Measurements from ENCODE around the gene PNCK.
"Not testable (repeated sequence)": the region's sequence is repeated elsewhere in the genome, so short reads cannot be mapped to it uniquely, and the experiment has no call there.

Gene PNCK

GRCh38 chrX:153697924-153698865 is 24.6 kb upstream of the PNCK start:
- no peak for DNase-seq

DNA sequence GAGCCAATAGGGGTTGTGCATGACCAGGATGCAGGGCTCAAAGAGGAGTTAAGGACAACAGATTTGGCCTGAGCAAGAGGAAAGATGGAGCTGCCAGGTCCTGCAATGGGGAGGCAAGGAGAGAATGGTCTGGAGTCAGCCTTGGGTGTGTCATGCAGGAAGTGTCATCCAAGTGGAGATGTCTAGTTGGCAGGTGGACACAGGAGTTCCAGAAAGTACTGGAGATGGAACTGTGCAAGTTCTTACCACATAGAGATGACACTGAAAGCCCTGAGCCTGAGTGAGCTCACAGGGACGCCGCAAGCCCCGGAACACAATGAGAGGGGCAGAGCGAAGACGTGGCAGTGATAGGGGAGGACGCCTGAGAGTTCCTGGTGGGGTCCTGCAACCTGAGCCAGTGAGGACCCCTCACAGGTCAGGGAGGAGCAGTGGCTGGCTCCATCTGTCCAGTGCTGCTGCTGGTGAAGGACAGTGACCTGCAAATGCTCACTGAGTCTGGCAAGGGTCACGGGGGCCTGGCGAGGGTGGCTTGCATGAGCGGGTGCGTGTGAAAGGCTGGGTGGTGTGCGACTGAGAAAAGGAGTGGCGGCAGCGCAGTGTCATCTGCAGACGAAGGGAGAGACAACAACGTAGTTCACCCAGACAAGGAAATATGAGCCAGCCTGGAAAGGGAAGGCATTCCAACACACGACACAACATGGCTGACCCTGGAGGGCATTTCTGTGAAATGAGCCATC is 23.5 kb upstream of the PNCK start:
- not testable (repeated sequence) for DNase-seq

- DNase-seq = not testable (repeated sequence)
These were observed 22.9 kb upstream of the PNCK start for GRCh38 chrX:153696538-153696937.

DNA sequence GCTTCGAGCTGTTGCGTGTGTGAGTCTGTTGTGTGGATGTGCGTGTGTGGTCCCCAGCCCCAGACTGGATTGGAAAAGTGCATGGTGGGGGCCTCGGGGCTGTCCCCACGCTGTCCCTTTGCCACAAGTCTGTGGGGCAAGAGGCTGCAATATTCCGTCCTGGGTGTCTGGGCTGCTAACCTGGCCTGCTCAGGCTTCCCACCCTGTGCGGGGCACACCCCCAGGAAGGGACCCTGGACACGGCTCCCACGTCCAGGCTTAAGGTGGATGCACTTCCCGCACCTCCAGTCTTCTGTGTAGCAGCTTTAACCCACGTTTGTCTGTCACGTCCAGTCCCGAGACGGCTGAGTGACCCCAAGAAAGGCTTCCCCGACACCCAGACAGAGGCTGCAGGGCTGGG is 22.5 kb upstream of the PNCK start:
- no peak for DNase-seq

- no peak for DNase-seq
These were observed 21.2 kb upstream of the PNCK start for GRCh38 chrX:153694687-153695270.

- DNase-seq = not testable (repeated sequence)
These were observed 20.6 kb upstream of the PNCK start for GRCh38 chrX:153694256-153694655.

GRCh38 chrX:153693216-153694086 is 19.8 kb upstream of the PNCK start:
- DNase-seq = no peak

DNA sequence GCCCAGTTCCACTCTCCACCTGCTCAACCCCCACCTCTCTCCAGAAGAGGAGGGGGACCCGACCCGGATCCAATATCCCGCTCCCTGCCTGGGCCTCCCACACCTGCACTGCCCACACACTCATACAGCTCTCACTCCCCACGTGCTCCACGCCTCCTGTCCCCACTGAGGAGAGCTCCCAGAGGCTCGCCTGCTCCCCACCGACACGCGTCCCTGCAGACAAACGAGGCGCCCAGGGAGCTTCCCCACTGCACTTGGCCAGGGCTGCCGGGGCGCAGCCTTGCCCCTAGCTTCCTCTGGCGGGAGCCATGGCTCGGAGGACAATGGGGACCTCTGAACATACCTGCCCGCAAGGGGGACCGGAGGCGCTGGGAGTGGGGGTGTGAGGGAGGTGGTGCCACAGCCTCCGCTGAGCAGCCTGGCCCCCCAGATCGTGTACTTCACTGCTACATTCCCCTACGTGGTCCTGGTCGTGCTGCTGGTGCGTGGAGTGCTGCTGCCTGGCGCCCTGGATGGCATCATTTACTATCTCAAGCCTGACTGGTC is 19.1 kb upstream of the PNCK start:
- DNase-seq = no peak

DNA sequence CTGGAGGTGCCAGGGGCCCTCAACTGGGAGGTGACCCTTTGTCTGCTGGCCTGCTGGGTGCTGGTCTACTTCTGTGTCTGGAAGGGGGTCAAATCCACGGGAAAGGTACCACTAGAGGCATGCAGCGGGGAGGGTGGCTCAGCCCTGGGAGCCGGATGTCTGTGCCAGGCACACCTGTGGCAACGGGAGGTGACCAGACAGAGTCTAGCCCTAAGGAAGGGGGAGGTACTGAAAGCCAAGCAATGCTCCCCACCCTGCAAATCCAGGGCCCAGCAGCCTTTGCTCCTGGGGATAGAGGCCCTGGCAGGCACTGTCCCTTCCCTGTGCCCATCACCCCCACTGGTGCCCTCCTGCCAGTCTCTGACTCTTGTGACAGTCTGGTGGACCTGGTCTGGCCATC is 18.4 kb upstream of the PNCK start:
- DNase-seq = no peak

DNA sequence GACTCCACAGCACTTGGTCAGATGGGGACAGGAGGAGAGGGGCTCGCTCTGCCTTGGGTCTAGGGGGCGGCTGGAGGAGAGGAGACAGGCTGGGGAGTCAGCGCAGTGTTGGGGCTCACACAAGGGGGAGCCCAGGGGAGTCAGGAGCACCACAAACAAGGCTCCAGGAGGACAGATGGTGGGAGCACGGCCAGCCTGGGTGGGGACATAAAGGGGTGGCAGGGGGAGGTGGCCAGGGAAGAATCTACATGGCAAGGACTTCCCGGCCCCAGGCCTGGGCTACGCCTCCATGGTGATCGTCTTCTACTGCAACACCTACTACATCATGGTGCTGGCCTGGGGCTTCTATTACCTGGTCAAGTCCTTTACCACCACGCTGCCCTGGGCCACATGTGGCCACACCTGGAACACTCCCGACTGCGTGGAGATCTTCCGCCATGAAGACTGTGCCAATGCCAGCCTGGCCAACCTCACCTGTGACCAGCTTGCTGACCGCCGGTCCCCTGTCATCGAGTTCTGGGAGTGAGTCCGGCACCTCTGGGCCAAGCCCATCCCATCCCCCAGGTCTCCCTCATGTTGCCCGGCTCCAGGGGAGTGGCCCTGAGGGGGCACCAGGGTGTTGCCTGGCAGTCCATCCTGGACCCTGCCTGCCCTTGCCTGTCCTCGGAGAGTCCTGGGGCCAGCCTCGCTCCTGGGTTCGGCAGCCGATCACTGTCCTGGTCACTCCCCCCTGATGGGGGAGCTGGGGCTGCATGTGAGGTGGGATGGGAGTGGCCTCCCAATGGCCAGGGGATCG is 17.6 kb upstream of the PNCK start:
- DNase-seq = not testable (repeated sequence)

- DNase-seq = no peak
These were observed 16.9 kb upstream of the PNCK start for GRCh38 chrX:153690466-153690865.

GRCh38 chrX:153689654-153690465 is 16.2 kb upstream of the PNCK start:
- no peak for DNase-seq

DNA sequence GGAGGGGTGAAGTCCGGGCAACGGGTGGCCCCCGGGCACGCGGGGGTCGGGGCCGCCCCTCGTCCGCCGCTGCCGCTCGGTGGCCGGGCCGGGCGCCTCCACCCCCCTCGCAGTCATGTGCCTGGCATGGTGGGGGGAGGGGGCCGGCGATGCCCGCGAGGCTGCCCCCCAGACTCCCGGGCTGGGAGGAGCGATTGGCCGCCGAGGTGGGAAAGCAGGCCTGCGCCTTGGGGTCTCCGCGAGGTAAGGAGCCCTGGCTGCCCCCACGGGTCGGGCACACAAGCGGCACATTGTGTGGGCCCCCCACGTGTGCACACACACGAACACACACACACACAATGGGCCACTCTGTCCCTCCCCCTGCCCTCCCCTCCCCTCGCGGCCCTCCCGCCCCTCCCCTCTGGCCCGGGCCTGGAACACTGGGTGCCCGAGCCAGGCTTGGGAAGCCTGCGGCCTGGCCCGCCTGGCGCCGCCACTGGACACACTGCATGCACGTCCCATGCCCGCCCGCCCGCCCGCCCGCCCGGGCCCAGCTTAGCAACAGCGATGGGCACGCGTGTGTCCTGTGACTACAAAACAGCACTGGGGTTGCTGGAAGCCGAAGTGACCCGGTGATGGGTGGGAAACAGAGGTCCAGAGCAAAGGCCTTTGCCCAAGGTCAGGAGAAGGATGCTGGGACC is 15.4 kb upstream of the PNCK start:
- no peak for DNase-seq

DNA sequence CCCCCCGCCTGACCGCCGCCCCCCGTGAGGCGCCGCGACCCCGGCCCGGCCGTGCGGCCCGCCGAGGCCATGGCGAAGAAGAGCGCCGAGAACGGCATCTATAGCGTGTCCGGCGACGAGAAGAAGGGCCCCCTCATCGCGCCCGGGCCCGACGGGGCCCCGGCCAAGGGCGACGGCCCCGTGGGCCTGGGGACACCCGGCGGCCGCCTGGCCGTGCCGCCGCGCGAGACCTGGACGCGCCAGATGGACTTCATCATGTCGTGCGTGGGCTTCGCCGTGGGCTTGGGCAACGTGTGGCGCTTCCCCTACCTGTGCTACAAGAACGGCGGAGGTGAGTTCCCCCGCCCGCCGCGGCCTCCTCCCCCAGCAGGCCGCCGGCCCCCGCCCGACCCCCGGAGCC is 14.9 kb upstream of the PNCK start:
- no peak for DNase-seq

GRCh38 chrX:153688071-153688470 is 14.5 kb upstream of the PNCK start:
- DNase-seq = no peak

GRCh38 chrX:153687121-153688039 is 13.8 kb upstream of the PNCK start, which contains the start of gene SLC6A8:
SLC6A8 (plus strand) TSS chrX:153687926; CDS start chrX:153688575, 649 bp downstream.
- peak; percentile 73 for DNase-seq

GRCh38 chrX:153686711-153687110 is 13.1 kb upstream of the PNCK start:
- DNase-seq = no peak
